Neural progenitor cell (in vitro differentiated cells): ENCODE results near the gene ZFAND3. TPM values are rescaled to one million over a fixed set of nuclear protein-coding genes. Genes with fewer than 3 reads are reported as not detected.

ENCODE experiments used
- DNase-seq: peaks from one replicate; pipeline ENCODE4 v3.0.0-alpha.2; 2016; ENCODE audit warnings: low spot score
- H2AFZ ChIP-seq: fragments of 200-600 bp; sonication (generic); replicated peaks from 2 replicates; pipeline ENCODE4 v1.6.1; 2016; ENCODE audit warnings: antibody characterized with exemption
- H3F3A ChIP-seq: fragments of 200-600 bp; sonication (generic); 2 replicates; pipeline ENCODE4 v1.6.1; 2016; ENCODE audit warnings: antibody characterized with exemption, low read depth
- H3K27ac ChIP-seq: fragments of 200-600 bp; sonication (generic); 2 replicates; pipeline ENCODE4 v1.5.1; 2016; ENCODE audit warnings: mild to moderate bottlenecking
- H3K27me3 ChIP-seq: fragments of 200-600 bp; sonication (generic); 2 replicates; pipeline ENCODE4 v1.6.1; 2016; ENCODE audit warnings: mild to moderate bottlenecking, moderate library complexity
- H3K36me3 ChIP-seq: fragments of 200-600 bp; sonication (generic); 2 replicates; pipeline ENCODE4 v1.5.1; 2016
- H3K4me1 ChIP-seq: fragments of 200-600 bp; sonication (generic); 2 replicates; pipeline ENCODE4 v1.6.1; 2016; ENCODE audit warnings: mixed run types
- H3K4me2 ChIP-seq: fragments of 200-600 bp; sonication (generic); 2 replicates; pipeline ENCODE4 v1.6.1; 2016
- H3K4me3 ChIP-seq: fragments of 200-600 bp; sonication (generic); 2 replicates; pipeline ENCODE4 v1.5.1; 2016
- H3K79me2 ChIP-seq: fragments of 200-600 bp; sonication (generic); 2 replicates; pipeline ENCODE4 v1.6.1; 2016; ENCODE audit warnings: low read depth
- H3K9ac ChIP-seq: fragments of 200-600 bp; sonication (generic); 2 replicates; pipeline ENCODE4 v1.6.1; 2016
- H3K9me3 ChIP-seq: fragments of 200-600 bp; sonication (generic); 2 replicates; pipeline ENCODE4 v1.5.1; 2016; ENCODE audit warnings: low read depth
- H4K20me1 ChIP-seq: fragments of 200-600 bp; sonication (generic); 2 replicates; pipeline ENCODE4 v1.6.1; 2016; ENCODE audit warnings: low read depth
- H3K27ac Mint-ChIP-seq: 3 replicates; pipeline ENCODE4 v1.8.0; 2021; ENCODE audit warnings: mixed read lengths
- H3K27me3 Mint-ChIP-seq: 2 replicates; pipeline ENCODE4 v1.8.0; 2022; ENCODE audit warnings: low read depth, mild to moderate bottlenecking, inconsistent platforms, moderate library complexity, mixed read lengths; ENCODE audit not compliant: insufficient read depth
- H3K36me3 Mint-ChIP-seq: 3 replicates; pipeline ENCODE4 v1.8.0; 2021; ENCODE audit warnings: mixed read lengths
- H3K4me1 Mint-ChIP-seq: 3 replicates; pipeline ENCODE4 v1.8.0; 2021; ENCODE audit warnings: mixed read lengths
- H3K4me3 Mint-ChIP-seq: 3 replicates; pipeline ENCODE4 v1.8.0; 2021; ENCODE audit warnings: mild to moderate bottlenecking, moderate library complexity, mixed read lengths
- H3K9me3 Mint-ChIP-seq: 3 replicates; pipeline ENCODE4 v1.8.0; 2020; ENCODE audit warnings: mixed read lengths
- CTCF ChIP-seq: fragments of 200-600 bp; sonication (generic); IDR thresholded peaks from 2 replicates; pipeline ENCODE4 v1.5.1; 2017; ENCODE audit warnings: antibody characterized with exemption, mild to moderate bottlenecking
- EZH2 ChIP-seq: fragments of 200-600 bp; sonication (generic); IDR thresholded peaks from 2 replicates; pipeline ENCODE4 v1.6.1; 2017; ENCODE audit warnings: antibody characterized with exemption, mild to moderate bottlenecking, moderate library complexity
- EZH2phosphoT487 ChIP-seq: fragments of 200-600 bp; sonication (generic); IDR thresholded peaks from 2 replicates; pipeline ENCODE4 v1.6.1; 2017; ENCODE audit warnings: antibody characterized with exemption
- total RNA-seq: library from RNA; depleted of rRNA; stranded (reverse); fragments of >200 nt; gene quantifications from 2 replicates; pipeline ENCODE4 v1.2.3, GENCODE V29; 2015; ENCODE audit warnings: low replicate concordance

ZFAND3 gene
- total RNA-seq, 1 donor from 2014 or later: 24.3 TPM

- H3K27ac Mint-ChIP-seq: no peak overlapping the region
- peaks cover 6% of the 10 kb centered on the region for H3K36me3 Mint-ChIP-seq
- H3K4me3 ChIP-seq: no peak overlapping the region
- peaks cover 6% of the 10 kb centered on the region for H3K9me3 Mint-ChIP-seq
- H3K27ac ChIP-seq: no peak overlapping the region
- no peaks in the 10 kb centered on the region for H3K27me3 Mint-ChIP-seq
- H4K20me1 ChIP-seq: peaks cover 35% of the 10 kb centered on the region
- TF ChIP-seq CTCF: no peak
- TF ChIP-seq EZH2phosphoT487: no peak
- TF ChIP-seq EZH2: no peak
- H3K4me1 Mint-ChIP-seq: peaks cover 6% of the 10 kb centered on the region
- H3K9me3 ChIP-seq: no peaks in the 10 kb centered on the region
- H3K4me2 ChIP-seq: no peak overlapping the region
- peaks cover 8% of the 10 kb centered on the region for H3F3A ChIP-seq
- H2AFZ ChIP-seq: no peak overlapping the region
- H3K36me3 ChIP-seq: no peaks in the 10 kb centered on the region
- H3K9ac ChIP-seq: no peak overlapping the region
- no peaks in the 10 kb centered on the region for H3K27me3 ChIP-seq
- H3K4me1 ChIP-seq: peaks cover 28% of the 10 kb centered on the region
- no peak overlapping the region for H3K4me3 Mint-ChIP-seq
- peak; percentile 48 for DNase-seq
- peaks cover 76% of the 10 kb centered on the region for H3K79me2 ChIP-seq
These were observed 208.3 kb downstream of the ZFAND3 start for GRCh38 chr6:38027685-38028373.

- peaks cover 22% of the 10 kb centered on the region for H3F3A ChIP-seq
- no peak for DNase-seq
- H3K4me3 Mint-ChIP-seq: no peak overlapping the region
- no peak overlapping the region for H3K27ac ChIP-seq
- H3K27ac Mint-ChIP-seq: no peak overlapping the region
- no peak overlapping the region for H2AFZ ChIP-seq
- no peaks in the 10 kb centered on the region for H3K36me3 ChIP-seq
- H3K4me3 ChIP-seq: no peak overlapping the region
- no peak overlapping the region for H3K4me2 ChIP-seq
- peaks cover 49% of the 10 kb centered on the region for H4K20me1 ChIP-seq
- H3K9me3 ChIP-seq: no peaks in the 10 kb centered on the region
- no peak for TF ChIP-seq EZH2
- TF ChIP-seq EZH2phosphoT487: no peak
- TF ChIP-seq CTCF: no peak
- peaks cover 3% of the 10 kb centered on the region for H3K36me3 Mint-ChIP-seq
- no peak overlapping the region for H3K9ac ChIP-seq
- peaks cover 2% of the 10 kb centered on the region for H3K9me3 Mint-ChIP-seq
- peaks cover 21% of the 10 kb centered on the region for H3K4me1 Mint-ChIP-seq
- no peaks in the 10 kb centered on the region for H3K27me3 ChIP-seq
- peaks cover 77% of the 10 kb centered on the region for H3K79me2 ChIP-seq
- no peaks in the 10 kb centered on the region for H3K27me3 Mint-ChIP-seq
- H3K4me1 ChIP-seq: peaks cover 53% of the 10 kb centered on the region
These were observed 210.9 kb downstream of the ZFAND3 start for GRCh38 chr6:38030380-38030779.

GRCh38 chr6:38032797-38033196 is 213.3 kb downstream of the ZFAND3 start:
- H3K27ac Mint-ChIP-seq: no peak overlapping the region
- Histone ChIP-seq H3K27ac (peak overlapping the region; percentile 33), H3K27me3 (no peaks in the 10 kb centered on the region), H4K20me1 (peaks cover 39% of the 10 kb centered on the region), H3F3A (peaks cover 22% of the 10 kb centered on the region), H3K79me2 (peaks cover 81% of the 10 kb centered on the region), H3K36me3 (no peaks in the 10 kb centered on the region), H3K9me3 (no peaks in the 10 kb centered on the region), H3K4me2 (peak overlapping the region; percentile 1), H3K9ac (no peak overlapping the region), H2AFZ (no peak overlapping the region), H3K4me3 (no peak overlapping the region), H3K4me1 (peaks cover 51% of the 10 kb centered on the region)
- H3K36me3 Mint-ChIP-seq: peaks cover 5% of the 10 kb centered on the region
- H3K27me3 Mint-ChIP-seq: no peaks in the 10 kb centered on the region
- TF ChIP-seq EZH2phosphoT487: no peak
- no peak for TF ChIP-seq CTCF
- no peak for TF ChIP-seq EZH2
- DNase-seq: peak; percentile 37
- H3K4me3 Mint-ChIP-seq: no peak overlapping the region
- peaks cover 21% of the 10 kb centered on the region for H3K4me1 Mint-ChIP-seq
- H3K9me3 Mint-ChIP-seq: peaks cover 2% of the 10 kb centered on the region
